Keratinocyte (primary cell): Measurements from ENCODE around the gene CD1B. TPM values are rescaled to one million over a fixed set of nuclear protein-coding genes. Genes with fewer than 3 reads are reported as not detected.

Experiments
- DNase-seq: peaks from one replicate; pipeline ENCODE4 v3.0.0-alpha.2; 2011; ENCODE audit warnings: low read depth, missing footprints, low spot score
- FAIRE-seq: peaks from 2 replicates; lab custom pipeline; 2011; peaks lifted over from hg19 to GRCh38; lab: Jason Lieb, UNC
- H2AFZ ChIP-seq: 2 replicates; pipeline ENCODE4 v1.6.0; 2012; ENCODE audit warnings: low read length, control low read depth, inconsistent platforms; ENCODE audit not compliant: control insufficient read depth
- H3K27ac ChIP-seq: 2 replicates; pipeline ENCODE4 v1.5.1; 2011; ENCODE audit warnings: low read length; ENCODE audit not compliant: control insufficient read depth, insufficient read depth
- H3K27me3 ChIP-seq: 3 replicates; pipeline ENCODE4 v1.6.0; 2011; ENCODE audit warnings: low read length; ENCODE audit not compliant: control insufficient read depth, insufficient read depth; ENCODE audit errors: extremely low read depth
- H3K36me3 ChIP-seq, 2 experiments: 2 replicates in 1 of 2; 3 replicates in 1 of 2; pipeline ENCODE4 v1.5.1; 2011; ENCODE audit warnings: low read length in 2 of 2, mild to moderate bottlenecking in 1 of 2; ENCODE audit not compliant: control insufficient read depth in 2 of 2, insufficient read depth in 2 of 2; ENCODE audit errors: extremely low read depth in 1 of 2
- H3K4me1 ChIP-seq: 3 replicates; pipeline ENCODE4 v1.5.1; 2011; ENCODE audit warnings: low read length; ENCODE audit not compliant: control insufficient read depth, insufficient read depth; ENCODE audit errors: extremely low read depth
- H3K4me2 ChIP-seq: 3 replicates; pipeline ENCODE4 v1.6.0; 2011; ENCODE audit warnings: low read depth, low read length; ENCODE audit not compliant: control insufficient read depth, insufficient read depth; ENCODE audit errors: extremely low read depth
- H3K4me3 ChIP-seq, 3 experiments: fragments of 200-600 bp in 1 of 3; sonication (generic) in 1 of 3; 2 replicates in 2 of 3; 3 replicates in 1 of 3; pipeline ENCODE4 v1.5.1; 2011 to 2016; ENCODE audit warnings: low read length in 3 of 3, mild to moderate bottlenecking in 3 of 3, control low read depth in 2 of 3, inconsistent platforms in 1 of 3, low read depth in 1 of 3, mixed read lengths in 1 of 3, mixed run types in 1 of 3, moderate library complexity in 1 of 3; ENCODE audit not compliant: control insufficient read depth in 2 of 3, insufficient read depth in 2 of 3; ENCODE audit errors: extremely low read depth in 1 of 3
- H3K79me2 ChIP-seq: 2 replicates; pipeline ENCODE4 v1.6.0; 2012; ENCODE audit warnings: low read length; ENCODE audit not compliant: control insufficient read depth, insufficient read depth
- H3K9ac ChIP-seq: 3 replicates; pipeline ENCODE4 v1.6.0; 2011; ENCODE audit warnings: low read length; ENCODE audit not compliant: control insufficient read depth, insufficient read depth; ENCODE audit errors: extremely low read depth
- H3K9me1 ChIP-seq: 3 replicates; pipeline ENCODE4 v1.6.0; 2011; ENCODE audit warnings: low read length; ENCODE audit not compliant: control insufficient read depth, insufficient read depth; ENCODE audit errors: extremely low read depth
- H3K9me3 ChIP-seq: 2 replicates; pipeline ENCODE4 v1.5.1; 2012; ENCODE audit warnings: low read depth, low read length; ENCODE audit not compliant: control insufficient read depth
- H4K20me1 ChIP-seq: 3 replicates; pipeline ENCODE4 v1.6.0; 2011; ENCODE audit warnings: low read length; ENCODE audit not compliant: control insufficient read depth, insufficient read depth; ENCODE audit errors: extremely low read depth
- CTCF ChIP-seq, 3 experiments: IDR thresholded peaks in 1 of 3; conservative IDR thresholded peaks in 1 of 3; optimal IDR thresholded peaks in 1 of 3; 2 replicates in 2 of 3; 3 replicates in 1 of 3; pipeline versions ENCODE3 to v1.5.1; 2011; ENCODE audit warnings: low read length in 3 of 3, mild to moderate bottlenecking in 3 of 3, moderate library complexity in 2 of 3, control low read depth in 1 of 3, inconsistent platforms in 1 of 3; ENCODE audit not compliant: insufficient read depth in 2 of 3; ENCODE audit errors: extremely low read depth in 1 of 3
- EZH2 ChIP-seq: IDR thresholded peaks from one replicate; pipeline ENCODE4 v1.6.1; 2012; ENCODE audit warnings: inconsistent platforms, mild to moderate bottlenecking, low read length, moderate library complexity
- dilution Hi-C: fragments of 300-500 bp; cut with MboI; formaldehyde crosslinking; loops from one replicate; pipeline ENCODE4 v1.7.0; 2020; ENCODE audit warnings: low sequenced_read_pairs; ENCODE audit not compliant: extremely low pct_ligation_motif_present
- polyA plus RNA-seq, 5 experiments: library from polyadenylated mRNA; depleted of rRNA in 3 of 5; stranded (reverse) in 3 of 5; stranded (forward) in 1 of 5; unstranded in 1 of 5; fragments of >200 nt; gene quantifications; 1 replicate in 1 of 5; 2 replicates in 3 of 5; 3 replicates in 1 of 5; pipeline versions ENCODE4 v1.2.1 to v1.2.3, GENCODE V29; 2011 to 2012; ENCODE audit warnings: missing spikeins in 2 of 5, low read depth in 1 of 5, low replicate concordance in 1 of 5

The CD1B gene
- polyA plus RNA-seq, 1 donor (not counting 4 experiments of a cell fraction or from before 2014, with no cell fraction given) = not detected

- Histone ChIP-seq H2AFZ (no peak overlapping the region), H4K20me1 (no peaks in the 10 kb centered on the region), H3K27ac (no peak overlapping the region), H3K4me1 (no peaks in the 10 kb centered on the region), H3K27me3 (no peaks in the 10 kb centered on the region), H3K9me1 (no peaks in the 10 kb centered on the region), H3K9me3 (no peaks in the 10 kb centered on the region), H3K9ac (no peak overlapping the region), H3K79me2 (no peaks in the 10 kb centered on the region), H3K36me3 (no peaks in the 10 kb centered on the region), H3K4me2 (no peak overlapping the region), H3K4me3 (no peak overlapping the region)
- no peak for TF ChIP-seq EZH2
- TF ChIP-seq CTCF (optimal IDR thresholded peaks at IDR 0.05 in 1 of 3, IDR thresholded peaks at IDR 0.05 in 1 of 3, conservative IDR thresholded peaks at IDR 0.05 in 1 of 3; ENCODE audit: extremely low read depth in 1 of 3, insufficient read depth in 2 of 3, low read length in 3 of 3) = no peak
- dilution Hi-C loops = no loop called here
- DNase-seq (no peak), FAIRE-seq (no peak)
Measured at GRCh38 chr1:158371188-158371953, 40.0 kb upstream of the CD1B start.

GRCh38 chr1:158366783-158367182, 35.5 kb upstream of the CD1B start:
- Histone ChIP-seq H3K27me3 (no peaks in the 10 kb centered on the region), H3K36me3 (no peaks in the 10 kb centered on the region), H3K9ac (no peak overlapping the region), H4K20me1 (no peaks in the 10 kb centered on the region), H2AFZ (no peak overlapping the region), H3K27ac (no peak overlapping the region), H3K4me2 (no peak overlapping the region), H3K9me1 (no peaks in the 10 kb centered on the region), H3K4me1 (no peaks in the 10 kb centered on the region), H3K9me3 (no peaks in the 10 kb centered on the region), H3K4me3 (no peak overlapping the region), H3K79me2 (no peaks in the 10 kb centered on the region)
- TF ChIP-seq EZH2 (no peak), CTCF (optimal IDR thresholded peaks at IDR 0.05 in 1 of 3, IDR thresholded peaks at IDR 0.05 in 1 of 3, conservative IDR thresholded peaks at IDR 0.05 in 1 of 3; ENCODE audit: extremely low read depth in 1 of 3, insufficient read depth in 2 of 3, low read length in 3 of 3) (no peak)
- no peak for DNase-seq
- dilution Hi-C loops = no loop called here
- no peak for FAIRE-seq
